Endothelial cell of umbilical vein (primary cell): ENCODE measurements around the gene SLF1. TPM values are rescaled to one million over a fixed set of nuclear protein-coding genes. Genes with fewer than 3 reads are reported as not detected.

ENCODE experiments used
- BruUV-seq: library from RNA; stranded (reverse); fragments of 400-500 nt; replicated peaks from 2 replicates; lab custom pipeline; 2021; lab: Mats Ljungman, UMichigan
- CTCF ChIA-PET: fragments of 300-600, 350-600 bp; sonication (Branson Sonifier 250); formaldehyde crosslinking; loops from one replicate; lab custom pipeline; 2021; ENCODE audit warnings: antibody characterized with exemption, inconsistent platforms; lab: Charles Lee
- POLR2A ChIA-PET: fragments of 300-600, 350-600 bp; sonication (Branson Sonifier 250); formaldehyde crosslinking; loops from one replicate; lab custom pipeline; 2021; ENCODE audit warnings: antibody characterized with exemption, inconsistent platforms; lab: Charles Lee
- DNase-seq: peaks from one replicate; pipeline ENCODE4 v3.0.0-alpha.2; 2011; ENCODE audit warnings: low read depth, low spot score
- FAIRE-seq: peaks from 2 replicates; lab custom pipeline; 2011; peaks lifted over from hg19 to GRCh38; lab: Jason Lieb, UNC
- H2AFZ ChIP-seq: 2 replicates; pipeline ENCODE4 v1.6.0; 2012; ENCODE audit warnings: low read depth, low read length, control low read depth, inconsistent platforms
- H3K27ac ChIP-seq: 2 replicates; pipeline ENCODE4 v1.5.1; 2011; ENCODE audit warnings: low read depth, mild to moderate bottlenecking, control low read depth, low read length, moderate library complexity; ENCODE audit not compliant: insufficient read depth
- H3K27me3 ChIP-seq, 2 experiments: 2 replicates each; pipeline versions ENCODE4 v1.6.0 to v1.6.1; 2011; ENCODE audit warnings: low read length in 2 of 2, mixed read lengths in 1 of 2; ENCODE audit not compliant: control insufficient read depth in 2 of 2, insufficient read depth in 2 of 2
- H3K36me3 ChIP-seq, 2 experiments: 2 replicates in 1 of 2; 3 replicates in 1 of 2; pipeline ENCODE4 v1.5.1; 2011; ENCODE audit warnings: low read length in 2 of 2, mild to moderate bottlenecking in 1 of 2, moderate library complexity in 1 of 2; ENCODE audit not compliant: control insufficient read depth in 2 of 2, insufficient read depth in 2 of 2; ENCODE audit errors: extremely low read depth in 1 of 2
- H3K4me1 ChIP-seq: 3 replicates; pipeline ENCODE4 v1.5.1; 2011; ENCODE audit warnings: mild to moderate bottlenecking, low read length; ENCODE audit not compliant: control insufficient read depth, insufficient read depth; ENCODE audit errors: extremely low read depth
- H3K4me2 ChIP-seq: 2 replicates; pipeline ENCODE4 v1.6.1; 2011; ENCODE audit warnings: low read length, control low read depth, mixed read lengths; ENCODE audit not compliant: insufficient read depth
- H3K4me3 ChIP-seq, 3 experiments: fragments of 200-600 bp in 1 of 3; sonication (generic), shearing (Covaris generic) in 1 of 3; replicated peaks in 1 of 3; 2 replicates each; pipeline ENCODE4 v1.5.1; 2011 to 2016; ENCODE audit warnings: control low read depth in 3 of 3, low read length in 3 of 3, mild to moderate bottlenecking in 2 of 3, inconsistent platforms in 1 of 3, low read depth in 1 of 3, moderate library complexity in 1 of 3; ENCODE audit not compliant: insufficient read depth in 1 of 3
- H3K79me2 ChIP-seq: 2 replicates; pipeline ENCODE4 v1.6.0; 2012; ENCODE audit warnings: low read length, inconsistent platforms; ENCODE audit not compliant: control insufficient read depth, insufficient read depth
- H3K9ac ChIP-seq: replicated peaks from 2 replicates; pipeline ENCODE3; 2011; ENCODE audit warnings: low read length, control low read depth; ENCODE audit not compliant: insufficient read depth; ENCODE audit errors: extremely low read depth
- H3K9me1 ChIP-seq: replicated peaks from 3 replicates; pipeline ENCODE4 v1.6.0; 2011; ENCODE audit warnings: mild to moderate bottlenecking, low read length; ENCODE audit not compliant: control insufficient read depth, insufficient read depth; ENCODE audit errors: extremely low read depth
- H3K9me3 ChIP-seq: replicated peaks from 2 replicates; pipeline ENCODE4 v1.5.1; 2012; ENCODE audit warnings: low read length, inconsistent platforms; ENCODE audit not compliant: control insufficient read depth, insufficient read depth
- H4K20me1 ChIP-seq: replicated peaks from 2 replicates; pipeline ENCODE3; 2011; ENCODE audit warnings: mild to moderate bottlenecking, low read length; ENCODE audit not compliant: control insufficient read depth, insufficient read depth; ENCODE audit errors: extremely low read depth
- CTCF ChIP-seq, 2 donors: IDR thresholded peaks; 1 replicate in 1 of 2; 2 replicates in 1 of 2; pipeline ENCODE4 v1.5.1; 2011; ENCODE audit warnings: low read length in 2 of 2, mild to moderate bottlenecking in 2 of 2, moderate library complexity in 2 of 2, control low read depth in 1 of 2, inconsistent platforms in 1 of 2, low read depth in 1 of 2; ENCODE audit not compliant: insufficient read depth in 1 of 2; ENCODE audit errors: extremely low read depth in 1 of 2
- EZH2 ChIP-seq: IDR thresholded peaks from 2 replicates; pipeline ENCODE4 v1.6.1; 2012; ENCODE audit warnings: borderline replicate concordance, low read depth, mild to moderate bottlenecking, moderate library complexity, low read length, inconsistent platforms; ENCODE audit not compliant: severe bottlenecking
- FOS ChIP-seq: IDR thresholded peaks from 2 replicates; pipeline ENCODE4 v1.6.1; 2011; ENCODE audit warnings: mild to moderate bottlenecking, low read length, moderate library complexity, borderline replicate concordance; ENCODE audit not compliant: insufficient read depth
- GATA2 ChIP-seq: IDR thresholded peaks from 2 replicates; pipeline ENCODE4 v1.7.0; 2011; ENCODE audit warnings: low read depth, mild to moderate bottlenecking, moderate library complexity, mixed read lengths, low read length; ENCODE audit not compliant: insufficient read length, insufficient read depth
- JUN ChIP-seq: IDR thresholded peaks from 2 replicates; pipeline ENCODE4 v1.6.1; 2011; ENCODE audit warnings: borderline replicate concordance, low read depth; ENCODE audit not compliant: insufficient read length, insufficient read depth
- MYC ChIP-seq: IDR thresholded peaks from one replicate; pipeline ENCODE4 v1.6.1; 2011; ENCODE audit warnings: mild to moderate bottlenecking, low read depth, low read length
- POLR2A ChIP-seq: IDR thresholded peaks from 2 replicates; pipeline ENCODE4 v1.6.1; 2012; ENCODE audit warnings: low read depth, mild to moderate bottlenecking, control low read depth, low read length
- POLR2AphosphoS5 ChIP-seq: IDR thresholded peaks from 2 replicates; pipeline ENCODE4 v1.6.1; 2012; ENCODE audit warnings: low read depth, mild to moderate bottlenecking, control low read depth, low read length, moderate library complexity; ENCODE audit not compliant: insufficient read depth
- dilution Hi-C: fragments of 300-500 bp; cut with MboI; formaldehyde crosslinking; loops from one replicate; pipeline ENCODE4 v1.15.0; 2019; ENCODE audit warnings: low sequenced_read_pairs; ENCODE audit not compliant: extremely low pct_ligation_motif_present
- intact Hi-C: fragments of 100-400 bp; cut with micrococcal nuclease; formaldehyde crosslinking; loops from one replicate; pipeline ENCODE4 v1.10.0; 2022
- polyA plus RNA-seq, 4 experiments: library from polyadenylated mRNA; depleted of rRNA in 3 of 4; stranded (reverse) in 3 of 4; unstranded in 1 of 4; fragments of >200 nt; gene quantifications; 2 replicates each; pipeline versions ENCODE4 v1.2.1 to v1.2.3, GENCODE V29; 2011 to 2012; ENCODE audit warnings: missing spikeins in 1 of 4
- total RNA-seq: library from RNA; stranded (reverse); gene quantifications from 2 replicates; pipeline ENCODE4 v1.2.3, GENCODE V29; 2021
- TF ChIP-seq, protein P1 (sequence below): IDR thresholded peaks from 2 replicates; pipeline ENCODE4 v1.6.1; 2011; ENCODE audit not compliant: insufficient read depth, insufficient read length

The SLF1 gene
- total and polyA plus RNA-seq, 2 donors (not counting 3 experiments of a cell fraction or from before 2014, with no cell fraction given): 1.4 to 8.5 TPM

DNA sequence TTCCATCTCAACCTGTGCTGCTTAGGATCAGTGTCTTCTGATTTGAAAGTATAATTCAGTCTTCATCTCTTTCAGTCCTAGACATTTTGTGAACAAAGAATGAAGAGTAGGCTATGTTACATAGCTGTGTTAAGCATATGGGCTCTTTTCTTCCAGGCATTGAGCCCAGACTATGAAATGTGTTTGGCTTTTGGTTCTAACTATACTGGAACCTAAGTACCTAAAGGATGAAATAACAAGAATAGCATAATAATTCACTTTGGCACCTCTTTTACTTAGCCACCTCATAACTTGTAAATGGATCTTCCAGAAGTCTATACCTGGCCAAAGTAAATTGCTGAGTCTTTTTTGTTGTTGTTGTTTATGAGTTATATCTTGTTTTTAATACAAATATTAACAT lies 71.4 kb downstream of the SLF1 start:
- BruUV-seq: no TSS peak
- ChIA-PET POLR2A (no interaction called here), CTCF (interaction anchor here (1.4 kb wide), 1 partner anchor 48 kb away, joined by 3 read pairs; no protein-coding TSS in a partner anchor)
- H3K27me3 ChIP-seq: no peaks in the 10 kb centered on the region
- no peak for FAIRE-seq
- H3K9me3 ChIP-seq: no peaks in the 10 kb centered on the region
- dilution Hi-C loops: no loop called here
- no peak overlapping the region for H3K27ac ChIP-seq
- H2AFZ ChIP-seq: no peak overlapping the region
- no peak for DNase-seq
- TF ChIP-seq CTCF (IDR thresholded peaks at IDR 0.05; ENCODE audit: extremely low read depth in 1 of 2, insufficient read depth in 1 of 2, low read depth in 1 of 2, low read length in 2 of 2) (no peak), JUN (no peak), POLR2A (no peak), GATA2 (no peak), FOS (no peak), POLR2AphosphoS5 (no peak), EZH2 (no peak), MYC (no peak)
- TF ChIP-seq, protein P1, sequence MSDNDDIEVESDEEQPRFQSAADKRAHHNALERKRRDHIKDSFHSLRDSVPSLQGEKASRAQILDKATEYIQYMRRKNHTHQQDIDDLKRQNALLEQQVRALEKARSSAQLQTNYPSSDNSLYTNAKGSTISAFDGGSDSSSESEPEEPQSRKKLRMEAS: no peak
- intact Hi-C loops: loop anchor here (5.0 kb wide), 1 partner anchor 578 kb away; a partner anchor contains a TSS
- no peaks in the 10 kb centered on the region for H4K20me1 ChIP-seq
- H3K4me1 ChIP-seq: peaks cover 15% of the 10 kb centered on the region
- no peak overlapping the region for H3K9ac ChIP-seq
- H3K36me3 ChIP-seq: no peaks in the 10 kb centered on the region
- H3K9me1 ChIP-seq: no peaks in the 10 kb centered on the region
- H3K4me3 ChIP-seq: no peak overlapping the region
- H3K4me2 ChIP-seq: no peak overlapping the region
- no peaks in the 10 kb centered on the region for H3K79me2 ChIP-seq
